T-helper 2 cell treated with Interferon-gamma antibody and Interleukin-4, amounts not matched to agents 5 μg/mL and 100 μg/mL, for 36 hours (primary cell): ENCODE measurements around the gene PTP4A2.
"Not testable (repeated sequence)": the region's sequence is repeated elsewhere in the genome, so short reads cannot be mapped to it uniquely, and the experiment has no call there.

Source experiments
- DNase-seq: peaks from one replicate; pipeline ENCODE4 v3.0.0; 2021; ENCODE audit warnings: low spot score
- H3K27ac Mint-ChIP-seq: one replicate; pipeline ENCODE4 v1.8.0; 2021; ENCODE audit warnings: mild to moderate bottlenecking, mixed read lengths
- H3K27me3 Mint-ChIP-seq: one replicate; pipeline ENCODE4 v1.8.0; 2021; ENCODE audit warnings: low read depth, mixed read lengths
- H3K36me3 Mint-ChIP-seq: one replicate; pipeline ENCODE4 v1.8.0; 2021; ENCODE audit warnings: low read depth, mixed read lengths
- H3K4me1 Mint-ChIP-seq: one replicate; pipeline ENCODE4 v1.8.0; 2021; ENCODE audit warnings: low read depth, mixed read lengths
- H3K4me3 Mint-ChIP-seq: one replicate; pipeline ENCODE4 v1.8.0; 2022; ENCODE audit warnings: mild to moderate bottlenecking, moderate library complexity, mixed read lengths
- H3K9me3 Mint-ChIP-seq: one replicate; pipeline ENCODE4 v1.8.0; 2021; ENCODE audit warnings: mixed read lengths

PTP4A2 gene

DNA sequence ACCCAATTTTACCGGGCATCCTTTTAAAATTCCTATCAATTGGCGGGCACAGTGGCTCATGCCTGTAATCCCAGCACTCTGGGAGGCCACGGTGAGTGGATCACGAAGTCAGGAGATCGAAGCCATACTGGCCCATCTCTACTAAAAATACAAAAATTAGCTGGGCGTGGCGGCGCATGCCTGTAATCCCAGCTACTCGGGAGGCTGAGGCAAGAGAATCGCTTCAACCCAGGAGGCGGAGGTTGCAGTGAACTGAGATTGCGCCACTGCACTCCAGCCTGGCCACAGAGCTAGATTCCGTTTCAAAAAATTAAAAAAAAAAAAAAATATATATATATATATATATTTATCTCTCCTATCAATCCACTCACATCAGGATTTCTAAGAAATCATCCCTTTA is 12.3 kb downstream of the PTP4A2 start:
- not testable (repeated sequence) for H3K27me3 Mint-ChIP-seq, DNase-seq, H3K9me3 Mint-ChIP-seq
- peaks cover 70% of the 10 kb centered on the region for H3K4me1 Mint-ChIP-seq
- peak overlapping the region; percentile 79 for H3K27ac Mint-ChIP-seq
- H3K4me3 Mint-ChIP-seq = peak overlapping the region; percentile 80
- peaks cover 51% of the 10 kb centered on the region for H3K36me3 Mint-ChIP-seq

DNA sequence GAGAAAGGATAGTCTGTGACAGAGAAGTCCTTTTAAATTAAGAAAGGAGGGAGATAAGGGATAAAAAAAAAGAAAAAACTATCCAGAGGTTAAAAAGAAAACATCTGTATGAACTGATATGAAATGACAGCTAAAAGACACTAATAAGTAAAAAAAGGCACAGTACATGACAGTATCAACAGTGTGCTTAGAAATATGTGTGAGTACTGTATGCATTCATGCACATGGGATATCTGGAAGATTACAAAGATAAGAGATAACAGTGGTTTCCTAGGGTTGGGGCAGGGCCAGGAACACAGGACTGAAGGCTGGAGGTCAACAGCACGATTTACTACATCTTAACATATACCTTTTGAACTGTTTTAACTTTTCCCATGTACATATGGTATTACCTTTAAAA is 13.3 kb downstream of the PTP4A2 start:
- H3K9me3 Mint-ChIP-seq = peaks cover 3% of the 10 kb centered on the region
- H3K27me3 Mint-ChIP-seq = no peaks in the 10 kb centered on the region
- peak overlapping the region; percentile 80 for H3K4me3 Mint-ChIP-seq
- H3K36me3 Mint-ChIP-seq = peaks cover 48% of the 10 kb centered on the region
- no peak for DNase-seq
- peaks cover 64% of the 10 kb centered on the region for H3K4me1 Mint-ChIP-seq
- H3K27ac Mint-ChIP-seq = peak overlapping the region; percentile 73

GRCh38 chr1:31923901-31924535 is 14.2 kb downstream of the PTP4A2 start:
- Mint-ChIP-seq H3K36me3 (peaks cover 52% of the 10 kb centered on the region), H3K27ac (peak overlapping the region; percentile 81), H3K4me3 (peak overlapping the region; percentile 80), H3K27me3 (no peaks in the 10 kb centered on the region), H3K9me3 (peaks cover 3% of the 10 kb centered on the region), H3K4me1 (peaks cover 62% of the 10 kb centered on the region)
- DNase-seq = no peak

- Mint-ChIP-seq H3K36me3 (peaks cover 55% of the 10 kb centered on the region), H3K4me3 (peak overlapping the region; percentile 41), H3K4me1 (peaks cover 49% of the 10 kb centered on the region), H3K27ac (peak overlapping the region; percentile 41), H3K27me3 (no peaks in the 10 kb centered on the region), H3K9me3 (peaks cover 3% of the 10 kb centered on the region)
- DNase-seq = no peak
Measured at GRCh38 chr1:31920956-31921355, 17.2 kb downstream of the PTP4A2 start.

DNA sequence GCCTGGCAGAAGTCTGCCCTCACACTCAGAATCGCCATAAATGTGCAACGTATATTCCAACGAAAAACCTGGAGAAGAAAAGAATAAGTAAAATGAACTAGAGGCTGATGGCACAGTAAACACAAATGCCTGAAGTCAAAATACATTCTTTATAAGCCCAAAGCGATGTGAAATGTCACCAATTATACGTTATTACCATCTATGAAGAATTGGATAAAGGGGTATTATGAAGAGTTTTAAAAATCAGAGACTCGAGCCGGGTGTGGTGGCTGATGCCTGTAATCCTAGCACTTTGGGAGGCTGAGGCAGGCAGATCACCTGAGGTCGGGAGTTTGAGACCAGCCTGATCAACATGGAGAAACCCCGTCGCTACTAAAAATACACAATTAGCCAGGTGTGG is 18.6 kb downstream of the PTP4A2 start:
- no peak for DNase-seq
- peaks cover 38% of the 10 kb centered on the region for H3K4me1 Mint-ChIP-seq
- H3K27ac Mint-ChIP-seq = peak overlapping the region; percentile 26
- peaks cover 62% of the 10 kb centered on the region for H3K36me3 Mint-ChIP-seq
- no peak overlapping the region for H3K4me3 Mint-ChIP-seq
- no peaks in the 10 kb centered on the region for H3K27me3 Mint-ChIP-seq
- H3K9me3 Mint-ChIP-seq = peaks cover 3% of the 10 kb centered on the region

- no peaks in the 10 kb centered on the region for H3K27me3 Mint-ChIP-seq
- no peak overlapping the region for H3K4me3 Mint-ChIP-seq
- H3K27ac Mint-ChIP-seq = no peak overlapping the region
- H3K36me3 Mint-ChIP-seq = peaks cover 72% of the 10 kb centered on the region
- peaks cover 44% of the 10 kb centered on the region for H3K4me1 Mint-ChIP-seq
- H3K9me3 Mint-ChIP-seq = no peaks in the 10 kb centered on the region
- no peak for DNase-seq
Measured at GRCh38 chr1:31915438-31915837, 22.7 kb downstream of the PTP4A2 start.

- H3K4me1 Mint-ChIP-seq = peaks cover 44% of the 10 kb centered on the region
- no peak for DNase-seq
- peak overlapping the region; percentile 44 for H3K4me3 Mint-ChIP-seq
Measured at GRCh38 chr1:31913968-31914367, 24.2 kb downstream of the PTP4A2 start.

GRCh38 chr1:31912839-31913239 is 25.3 kb downstream of the PTP4A2 start:
- Mint-ChIP-seq H3K27ac (no peak overlapping the region), H3K36me3 (peaks cover 76% of the 10 kb centered on the region), H3K4me3 (peak overlapping the region; percentile 34), H3K9me3 (no peaks in the 10 kb centered on the region), H3K27me3 (no peaks in the 10 kb centered on the region), H3K4me1 (peaks cover 41% of the 10 kb centered on the region)
- no peak for DNase-seq

More at GRCh38 chr1:31913968-31914367, 24.2 kb downstream of the PTP4A2 start:
- no peak overlapping the region for H3K27ac Mint-ChIP-seq
- H3K9me3 Mint-ChIP-seq = no peaks in the 10 kb centered on the region
- H3K27me3 Mint-ChIP-seq = no peaks in the 10 kb centered on the region
- peaks cover 74% of the 10 kb centered on the region for H3K36me3 Mint-ChIP-seq

DNA sequence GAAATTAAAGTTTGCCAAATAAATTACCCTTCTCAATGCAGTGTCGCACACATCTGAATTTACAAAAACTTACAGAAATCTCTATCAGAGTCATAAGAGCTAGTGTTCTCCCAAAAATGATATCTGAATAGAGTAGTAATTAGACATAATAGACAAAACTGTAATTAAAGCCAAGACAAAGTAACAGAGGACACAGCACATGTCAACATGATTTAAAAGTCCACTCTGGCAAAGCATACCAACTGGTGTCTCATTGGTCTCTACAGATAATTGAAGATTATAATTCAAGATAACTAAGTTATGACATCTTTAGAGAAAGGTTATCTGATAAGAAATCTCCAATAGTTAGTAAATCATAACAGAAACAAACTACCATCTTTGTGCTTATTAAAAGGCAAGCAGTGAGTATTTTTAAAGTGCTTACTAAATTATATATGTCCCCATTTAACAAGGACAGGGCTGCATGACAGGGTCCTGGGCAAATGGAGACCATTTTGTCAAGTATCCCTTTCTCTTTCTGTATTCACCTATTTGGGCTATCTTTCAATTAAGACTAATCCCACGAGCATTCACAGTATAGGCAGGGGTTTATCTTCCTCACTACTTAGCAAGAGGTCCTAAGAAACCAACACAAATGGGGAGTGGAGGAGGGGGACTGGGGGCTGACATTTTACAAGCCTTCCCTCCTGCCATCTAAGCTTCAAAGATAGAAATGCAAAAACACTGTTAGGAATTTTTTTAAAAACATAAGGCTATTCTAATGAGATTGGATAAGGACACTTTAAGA is 26.0 kb downstream of the PTP4A2 start:
- H3K4me3 Mint-ChIP-seq = peak overlapping the region; percentile 34
- no peak for DNase-seq

DNA sequence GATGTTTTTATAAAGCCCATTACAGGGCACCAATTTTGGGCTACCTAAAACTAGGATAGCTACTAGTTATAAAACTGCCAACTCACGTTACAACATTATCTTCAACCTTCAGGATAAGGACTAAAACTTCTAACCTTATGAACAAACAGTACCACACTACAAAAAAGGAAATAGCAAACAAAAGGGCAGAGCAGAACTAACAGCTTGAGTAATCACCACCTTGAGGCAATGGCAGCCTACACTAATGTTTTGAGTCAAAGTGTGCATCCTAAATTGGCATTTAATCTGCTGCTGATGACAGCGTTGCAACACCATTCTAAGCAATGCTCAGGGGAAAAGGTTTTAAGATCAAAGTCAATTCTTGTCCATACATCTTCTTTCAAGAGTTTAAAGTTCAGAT is 27.2 kb downstream of the PTP4A2 start:
- no peaks in the 10 kb centered on the region for H3K9me3 Mint-ChIP-seq
- DNase-seq = peak; percentile 45
- H3K27me3 Mint-ChIP-seq = no peaks in the 10 kb centered on the region
- no peak overlapping the region for H3K4me3 Mint-ChIP-seq
- peaks cover 37% of the 10 kb centered on the region for H3K4me1 Mint-ChIP-seq
- peaks cover 82% of the 10 kb centered on the region for H3K36me3 Mint-ChIP-seq
- H3K27ac Mint-ChIP-seq = no peak overlapping the region

More for the DNA sequence above, 26.0 kb downstream of the PTP4A2 start:
- H3K36me3 Mint-ChIP-seq = peaks cover 79% of the 10 kb centered on the region
- H3K27me3 Mint-ChIP-seq = no peaks in the 10 kb centered on the region
- peaks cover 42% of the 10 kb centered on the region for H3K4me1 Mint-ChIP-seq
- no peak overlapping the region for H3K27ac Mint-ChIP-seq
- H3K9me3 Mint-ChIP-seq = no peaks in the 10 kb centered on the region

GRCh38 chr1:31909691-31910090 is 28.5 kb downstream of the PTP4A2 start:
- Mint-ChIP-seq H3K4me1 (peaks cover 39% of the 10 kb centered on the region), H3K36me3 (peaks cover 84% of the 10 kb centered on the region), H3K4me3 (no peak overlapping the region), H3K27me3 (no peaks in the 10 kb centered on the region), H3K9me3 (no peaks in the 10 kb centered on the region), H3K27ac (no peak overlapping the region)
- no peak for DNase-seq

DNA sequence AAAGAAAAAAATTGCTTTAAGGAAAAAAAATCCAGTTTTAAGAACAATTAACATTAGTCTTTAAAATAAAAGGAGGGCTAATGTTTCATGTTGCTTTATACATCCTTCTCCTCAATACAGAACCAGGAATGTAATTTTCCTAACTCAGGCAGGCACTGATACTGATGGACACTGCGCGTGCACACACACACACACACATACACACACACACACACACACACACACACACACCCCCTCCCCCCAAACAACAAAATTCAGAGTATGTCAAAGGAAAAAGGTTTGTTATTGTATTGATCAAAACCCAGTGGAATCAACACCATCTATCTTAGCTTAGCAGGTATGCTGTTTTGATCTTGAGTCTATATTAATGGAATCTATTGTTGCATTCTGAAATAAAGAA is 31.6 kb downstream of the PTP4A2 start:
- peaks cover 67% of the 10 kb centered on the region for H3K36me3 Mint-ChIP-seq
- DNase-seq = no peak
- H3K4me1 Mint-ChIP-seq = peaks cover 26% of the 10 kb centered on the region
- no peak overlapping the region for H3K4me3 Mint-ChIP-seq
- peaks cover 4% of the 10 kb centered on the region for H3K9me3 Mint-ChIP-seq
- no peak overlapping the region for H3K27ac Mint-ChIP-seq
- H3K27me3 Mint-ChIP-seq = no peaks in the 10 kb centered on the region

DNA sequence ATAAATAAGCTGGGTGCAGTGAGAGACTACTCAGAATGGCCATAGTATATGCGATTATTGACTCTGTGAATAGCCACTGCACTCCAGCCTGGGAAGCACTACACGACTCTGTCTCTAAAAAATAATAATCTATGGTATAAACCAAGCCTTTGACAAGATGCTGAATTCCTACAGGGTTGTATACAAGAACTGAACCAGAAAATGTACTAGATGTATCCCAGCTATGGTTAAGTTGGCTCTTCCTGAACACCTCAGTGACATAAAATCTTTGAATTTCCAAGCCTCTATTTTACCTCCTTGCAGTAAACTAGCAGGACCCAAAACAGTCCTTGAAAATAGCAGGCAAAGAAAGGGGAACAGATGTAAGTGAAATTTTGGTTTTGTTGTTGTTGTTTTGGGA is 32.5 kb downstream of the PTP4A2 start:
- DNase-seq = no peak
- Mint-ChIP-seq H3K4me1 (peaks cover 24% of the 10 kb centered on the region), H3K27me3 (no peaks in the 10 kb centered on the region), H3K9me3 (peaks cover 4% of the 10 kb centered on the region), H3K36me3 (peaks cover 63% of the 10 kb centered on the region), H3K27ac (no peak overlapping the region), H3K4me3 (no peak overlapping the region)

GRCh38 chr1:31905093-31905509 is 33.1 kb downstream of the PTP4A2 start:
- no peak overlapping the region for H3K4me3 Mint-ChIP-seq
- no peak for DNase-seq
- peaks cover 25% of the 10 kb centered on the region for H3K4me1 Mint-ChIP-seq
- H3K27ac Mint-ChIP-seq = no peak overlapping the region
- peaks cover 4% of the 10 kb centered on the region for H3K9me3 Mint-ChIP-seq
- H3K27me3 Mint-ChIP-seq = no peaks in the 10 kb centered on the region
- peaks cover 61% of the 10 kb centered on the region for H3K36me3 Mint-ChIP-seq
